HEK293 (cell line): ENCODE data around the gene CCNG2.

ENCODE experiments used
- CTCF ChIP-seq: fragments of 450-650 bp; formaldehyde crosslinking; IDR thresholded peaks from 2 replicates; pipeline ENCODE4 v1.5.1; 2016; ENCODE audit warnings: missing biosample characterization, missing genetic modification characterization
- ELK4 ChIP-seq: IDR thresholded peaks from 2 replicates; pipeline ENCODE4 v1.6.1; 2011; ENCODE audit warnings: mild to moderate bottlenecking, low read depth, low read length, borderline replicate concordance
- GLIS2 ChIP-seq: fragments of 450-650 bp; formaldehyde crosslinking; IDR thresholded peaks from 2 replicates; pipeline ENCODE4 v1.5.1; 2016; ENCODE audit warnings: missing biosample characterization, missing genetic modification characterization
- KLF10 ChIP-seq: fragments of 450-650 bp; IDR thresholded peaks from 2 replicates; pipeline ENCODE4 v1.5.1; 2018; ENCODE audit warnings: missing biosample characterization, mild to moderate bottlenecking, missing genetic modification characterization
- REST ChIP-seq: fragments of 450-650 bp; formaldehyde crosslinking; IDR thresholded peaks from 2 replicates; pipeline ENCODE4 v1.5.1; 2016; ENCODE audit warnings: missing biosample characterization, missing genetic modification characterization
- SP2 ChIP-seq: fragments of 450-650 bp; formaldehyde crosslinking; IDR thresholded peaks from 2 replicates; pipeline ENCODE4 v1.5.1; 2016; ENCODE audit warnings: missing biosample characterization, missing genetic modification characterization
- ZFHX2 ChIP-seq: fragments of 450-650 bp; formaldehyde crosslinking; conservative IDR thresholded peaks from 2 replicates; pipeline ENCODE4 v1.5.1; 2016; ENCODE audit warnings: missing biosample characterization, missing genetic modification characterization
- ZNF121 ChIP-seq: fragments of 450-650 bp; formaldehyde crosslinking; IDR thresholded peaks from 2 replicates; pipeline ENCODE4 v1.5.1; 2016; ENCODE audit warnings: missing biosample characterization, missing genetic modification characterization
- ZNF202 ChIP-seq: fragments of 450-650 bp; formaldehyde crosslinking; IDR thresholded peaks from 2 replicates; pipeline ENCODE4 v1.5.1; 2016; ENCODE audit warnings: missing biosample characterization, missing genetic modification characterization, borderline replicate concordance
- ZNF398 ChIP-seq: fragments of 450-650 bp; formaldehyde crosslinking; IDR thresholded peaks from 2 replicates; pipeline ENCODE4 v1.5.1; 2017; ENCODE audit warnings: missing biosample characterization, missing genetic modification characterization
- ZNF549 ChIP-seq: fragments of 450-650 bp; IDR thresholded peaks from 2 replicates; pipeline ENCODE4 v1.5.1; 2018; ENCODE audit warnings: missing biosample characterization, missing genetic modification characterization, mild to moderate bottlenecking, inconsistent platforms, moderate library complexity
- ZSCAN18 ChIP-seq: fragments of 450-650 bp; formaldehyde crosslinking; IDR thresholded peaks from 2 replicates; pipeline ENCODE4 v1.5.1; 2016; ENCODE audit warnings: missing biosample characterization, missing genetic modification characterization
- ZSCAN30 ChIP-seq: fragments of 450-650 bp; IDR thresholded peaks from 2 replicates; pipeline ENCODE4 v1.5.1; 2018; ENCODE audit warnings: missing biosample characterization, mild to moderate bottlenecking, missing genetic modification characterization, moderate library complexity

- TF ChIP-seq CTCF (tag by site-specific recombination) = no peak
- no peak for TF ChIP-seq REST (tag by site-specific recombination)
- TF ChIP-seq ZFHX2 (tag by site-specific recombination) = no peak
- no peak for TF ChIP-seq GLIS2
- TF ChIP-seq ZNF398 (tag by site-specific recombination) = no peak
- no peak for TF ChIP-seq KLF10 (tag by site-specific recombination)
- TF ChIP-seq ZSCAN30 (tag by site-specific recombination) = no peak
- no peak for TF ChIP-seq ZNF202 (tag by site-specific recombination)
- TF ChIP-seq ELK4 = no peak
- TF ChIP-seq SP2 (tag by site-specific recombination) = no peak
- no peak for TF ChIP-seq ZNF549 (tag by site-specific recombination)
- no peak for TF ChIP-seq ZSCAN18 (tag by site-specific recombination)
- TF ChIP-seq ZNF121 = no peak
Observed at GRCh38 chr4:77185686-77186085, 28.7 kb downstream of the CCNG2 start.
